ENCODE data around the gene SCARB1.

GRCh38 chr12:124756166-124756565, 107.5 kb downstream of the SCARB1 start:
- TF ChIP-seq SP1 (CRISPR knock-in tag; IDR thresholded peaks at IDR 0.05): no peak
- no peak for TF ChIP-seq ZNF766 (CRISPR knock-in tag; conservative IDR thresholded peaks at IDR 0.05)
- TF ChIP-seq SOX6 (IDR thresholded peaks at IDR 0.05): no peak
- TF ChIP-seq E4F1 (CRISPR knock-in tag; IDR thresholded peaks at IDR 0.05; ENCODE audit: borderline replicate concordance): no peak
- TF ChIP-seq CBX2 (IDR thresholded peaks at IDR 0.05; ENCODE audit: insufficient read depth, low read length, poor library complexity, severe bottlenecking): no peak
- no peak for TF ChIP-seq ZKSCAN8 (CRISPR knock-in tag; IDR thresholded peaks at IDR 0.05)
- no peak for TF ChIP-seq STAG1 (CRISPR knock-in tag; IDR thresholded peaks at IDR 0.05; ENCODE audit: borderline replicate concordance)
- no peak for TF ChIP-seq ZNF3 (CRISPR knock-in tag; IDR thresholded peaks at IDR 0.05)
- TF ChIP-seq MTA3 (IDR thresholded peaks at IDR 0.05; ENCODE audit: borderline replicate concordance): no peak
- TF ChIP-seq USF2 (CRISPR knock-in tag; IDR thresholded peaks at IDR 0.05): no peak
- no peak for TF ChIP-seq TAF7 (tag; IDR thresholded peaks at IDR 0.05)
- no peak for TF ChIP-seq ETV5 (CRISPR knock-in tag; IDR thresholded peaks at IDR 0.05; ENCODE audit: low read depth)
